Tibial artery (tissue), 4 donors: ENCODE results near the gene AKIRIN1.
"Not testable (repeated sequence)": the region's sequence is repeated elsewhere in the genome, so short reads cannot be mapped to it uniquely, and the experiment has no call there.

Experiments used
- DNase-seq, 2 donors: peaks; one replicate each; pipeline ENCODE4 v3.0.0-alpha.2; 2019
- H3K27ac ChIP-seq, 2 donors: fragments of 200-600 bp; sonication (generic) in 1 of 2; 1 replicate in 1 of 2; 2 replicates in 1 of 2; pipeline ENCODE4 v1.5.1; 2018 to 2019; ENCODE audit warnings: mild to moderate bottlenecking in 1 of 2
- H3K27me3 ChIP-seq, 2 donors: fragments of 200-600 bp; sonication (generic) in 1 of 2; one replicate each; pipeline versions ENCODE4 v1.5.1 to v1.6.0; 2016 to 2019
- H3K36me3 ChIP-seq, 3 donors: fragments of 200-600 bp; sonication (generic) in 2 of 3; one replicate each; pipeline ENCODE4 v1.5.1; 2016 to 2019; ENCODE audit warnings: mild to moderate bottlenecking in 2 of 3
- H3K4me1 ChIP-seq, 4 donors: fragments of 200-600 bp; sonication (generic) in 2 of 4; 1 replicate in 3 of 4; 2 replicates in 1 of 4; pipeline ENCODE4 v1.5.1; 2016 to 2019
- H3K4me3 ChIP-seq, 2 donors: fragments of 200-600 bp; sonication (generic) in 1 of 2; 1 replicate in 1 of 2; 2 replicates in 1 of 2; pipeline ENCODE4 v1.5.1; 2018 to 2019; ENCODE audit warnings: mild to moderate bottlenecking in 2 of 2
- H3K9me3 ChIP-seq, 3 donors: fragments of 200-600 bp; sonication (generic) in 1 of 3; one replicate each; pipeline ENCODE4 v1.5.1; 2016 to 2019
- CTCF ChIP-seq, 2 experiments: fragments of 200-600 bp in 1 of 2; fragments of 450-650 bp in 1 of 2; IDR thresholded peaks; one replicate each; pipeline ENCODE4 v1.5.1; 2017 to 2019; ENCODE audit warnings: antibody characterized with exemption in 2 of 2, mild to moderate bottlenecking in 1 of 2, moderate library complexity in 1 of 2
- intact Hi-C: fragments of 100-400 bp; cut with DNase I; formaldehyde crosslinking; loops from one replicate; pipeline ENCODE4 v1.15.0; 2023; ENCODE audit warnings: low total_unique reads

AKIRIN1 gene

GRCh38 chr1:38973659-38974437 lies 17.2 kb upstream of the AKIRIN1 start:
- peak in 1 of 2 donors; percentile 66 for DNase-seq
- no peaks in the 10 kb centered on the region for H3K27me3 ChIP-seq
- intact Hi-C loops: no loop called here
- H3K4me1 ChIP-seq: peaks cover 0 to 9% (median 3%) of the 10 kb centered on the region in 4 donors
- H3K9me3 ChIP-seq: peaks cover 0 to 11% (median 9%) of the 10 kb centered on the region in 3 donors
- no peaks in the 10 kb centered on the region for H3K36me3 ChIP-seq
- H3K27ac ChIP-seq: no peak overlapping the region
- no peak for TF ChIP-seq CTCF (IDR thresholded peaks at IDR 0.05)
- no peak overlapping the region for H3K4me3 ChIP-seq

GRCh38 chr1:38977399-38978244 lies 13.5 kb upstream of the AKIRIN1 start:
- H3K27ac ChIP-seq, DNase-seq, intact Hi-C loops, H3K4me3 ChIP-seq, H3K36me3 ChIP-seq, H3K27me3 ChIP-seq, H3K4me1 ChIP-seq: not testable (repeated sequence)
- H3K9me3 ChIP-seq: peaks cover 0 to 11% (median 9%) of the 10 kb centered on the region in 3 donors

GRCh38 chr1:38978245-38978542 lies 12.9 kb upstream of the AKIRIN1 start:
- H3K27ac ChIP-seq, H3K4me3 ChIP-seq, DNase-seq, H3K36me3 ChIP-seq, H3K4me1 ChIP-seq, H3K27me3 ChIP-seq, intact Hi-C loops: not testable (repeated sequence)
- peaks cover 0 to 11% (median 9%) of the 10 kb centered on the region in 3 donors for H3K9me3 ChIP-seq

GRCh38 chr1:38979380-38979779 lies 11.7 kb upstream of the AKIRIN1 start:
- intact Hi-C loops, H3K27me3 ChIP-seq, H3K4me3 ChIP-seq: not testable (repeated sequence)

GRCh38 chr1:38989979-38990378 lies 1.1 kb upstream of the AKIRIN1 start:
- no peaks in the 10 kb centered on the region for H3K36me3 ChIP-seq
- no peak for DNase-seq
- TF ChIP-seq CTCF (IDR thresholded peaks at IDR 0.05): no peak
- H3K9me3 ChIP-seq: no peaks in the 10 kb centered on the region
- H3K27ac ChIP-seq: peak overlapping the region in 1 of 2 donors; percentile 93
- peaks cover 0 to 27% (median 20%) of the 10 kb centered on the region in 4 donors for H3K4me1 ChIP-seq
- intact Hi-C loops: loop anchor here (5.0 kb wide), 1 partner anchor 128 kb away; no protein-coding TSS in a partner anchor
- no peaks in the 10 kb centered on the region for H3K27me3 ChIP-seq
- no peak overlapping the region for H3K4me3 ChIP-seq

More at GRCh38 chr1:38979380-38979779, 11.7 kb upstream of the AKIRIN1 start:
- H3K9me3 ChIP-seq: peaks cover 0 to 11% (median 9%) of the 10 kb centered on the region in 3 donors
- H3K27ac ChIP-seq, DNase-seq, H3K36me3 ChIP-seq, H3K4me1 ChIP-seq: not testable (repeated sequence)

GRCh38 chr1:38990386-38990737 lies 714 bp upstream of the AKIRIN1 start:
- DNase-seq: no peak
- peaks cover 0 to 28% (median 20%) of the 10 kb centered on the region in 4 donors for H3K4me1 ChIP-seq
- H3K4me3 ChIP-seq: peak overlapping the region; percentile 99 to 100
- intact Hi-C loops: loop anchor here (5.0 kb wide), 1 partner anchor 128 kb away; no protein-coding TSS in a partner anchor
- no peaks in the 10 kb centered on the region for H3K27me3 ChIP-seq
- peak overlapping the region; percentile 87 to 93 for H3K27ac ChIP-seq
- H3K9me3 ChIP-seq: no peaks in the 10 kb centered on the region
- TF ChIP-seq CTCF (IDR thresholded peaks at IDR 0.05): no peak
- no peaks in the 10 kb centered on the region for H3K36me3 ChIP-seq
